Body of pancreas (tissue), 4 donors: ENCODE results near the gene KLK2. TPM values are rescaled to one million over a fixed set of nuclear protein-coding genes. Genes with fewer than 3 reads are reported as not detected.

Source experiments
- ATAC-seq: fragments of 150-250 bp; one replicate; pipeline ENCODE4 v1.9.1; 2016
- DNase-seq, 4 donors: peaks; one replicate each; pipeline ENCODE4 v3.0.0-alpha.2; 2019
- H3K27ac ChIP-seq, 4 donors: fragments of 200-600 bp; sonication (generic); 1 replicate in 3 of 4; 2 replicates in 1 of 4; pipeline versions ENCODE4 v1.5.1 to v1.6.1; 2016 to 2019; ENCODE audit warnings: mild to moderate bottlenecking in 1 of 4, mixed read lengths in 1 of 4, moderate library complexity in 1 of 4
- H3K27me3 ChIP-seq, 2 donors: fragments of 200-600 bp; sonication (generic); one replicate each; pipeline ENCODE4 v1.6.0; 2016; ENCODE audit warnings: mild to moderate bottlenecking in 1 of 2
- H3K36me3 ChIP-seq, 2 donors: fragments of 200-600 bp; sonication (generic); replicated peaks in 1 of 2; 2 replicates each; pipeline ENCODE4 v1.5.1; 2016; ENCODE audit warnings: low read depth in 2 of 2; ENCODE audit not compliant: insufficient read depth in 1 of 2
- H3K4me1 ChIP-seq: fragments of 200-600 bp; sonication (generic); one replicate; pipeline ENCODE4 v1.6.0; 2016
- H3K4me3 ChIP-seq, 2 donors: fragments of 200-600 bp; sonication (generic); 1 replicate in 1 of 2; 2 replicates in 1 of 2; pipeline ENCODE4 v1.5.1; 2016 to 2019
- H3K9me3 ChIP-seq, 3 donors: fragments of 200-600 bp; sonication (generic); 1 replicate in 2 of 3; 2 replicates in 1 of 3; pipeline ENCODE4 v1.5.1; 2016
- POLR2A ChIP-seq, 3 donors: fragments of 450-650 bp; IDR thresholded peaks; one replicate each; pipeline ENCODE4 v1.6.1; 2016; ENCODE audit warnings: antibody characterized with exemption in 3 of 3, mild to moderate bottlenecking in 2 of 3
- WGBS, 2 donors: methylation state at CpG; one replicate each; pipeline ENCODE4 v1.1.5; 2017; 5-methylcytosine and 5-hydroxymethylcytosine counted together
- intact Hi-C: fragments of 100-400 bp; cut with DNase I; formaldehyde crosslinking; loops from one replicate; pipeline ENCODE4 v1.15.1; 2023
- total RNA-seq, 2 donors: library from RNA; depleted of rRNA; stranded (reverse); fragments of >200 nt; gene quantifications; one replicate each; pipeline ENCODE4 v1.1.0, GENCODE V29; 2016
- TF ChIP-seq, protein P1 (sequence below), 7 experiments: fragments of 450-650 bp in 4 of 7; fragments of 200-600 bp in 3 of 7; sonication (generic) in 3 of 7; IDR thresholded peaks; one replicate each; pipeline ENCODE4 v1.5.1; 2016 to 2019; ENCODE audit warnings: antibody characterized with exemption in 7 of 7

The KLK2 gene
- total RNA-seq, 2 donors from 2014 or later: not detected

DNA sequence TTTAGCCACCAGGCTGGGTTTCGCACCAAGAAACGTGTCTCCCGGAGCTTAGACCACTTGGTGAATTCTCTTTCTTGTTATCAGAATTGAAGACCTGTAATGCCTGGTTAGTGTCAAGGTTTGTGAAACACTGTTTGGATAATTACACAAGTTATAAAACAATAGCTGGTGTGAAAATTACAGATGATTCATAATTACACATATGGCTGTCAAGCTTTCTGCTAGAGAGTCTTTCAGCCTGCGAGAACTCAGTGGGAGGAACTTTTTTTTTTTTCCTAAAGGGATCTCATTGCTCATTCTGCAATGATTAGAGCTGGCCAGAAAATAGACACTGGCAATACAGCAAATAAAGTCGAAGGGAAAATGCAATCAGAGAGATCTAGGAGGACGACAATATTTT is 51.3 kb downstream of the KLK2 start:
- WGBS, 2 donors: 43 to 54% methylated on average over 6 of the region's 6 CpGs
- intact Hi-C loops: no loop called here
- ATAC-seq (no peak), DNase-seq (no peak)
- Histone ChIP-seq H3K4me3 (no peak overlapping the region), H3K36me3 (no peaks in the 10 kb centered on the region), H3K9me3 (no peaks in the 10 kb centered on the region), H3K4me1 (no peaks in the 10 kb centered on the region), H3K27ac (no peak overlapping the region), H3K27me3 (peaks cover 0 to 12% of the 10 kb centered on the region in 2 donors)
- no peak for TF ChIP-seq POLR2A (IDR thresholded peaks at IDR 0.05)
- TF ChIP-seq, protein P1, sequence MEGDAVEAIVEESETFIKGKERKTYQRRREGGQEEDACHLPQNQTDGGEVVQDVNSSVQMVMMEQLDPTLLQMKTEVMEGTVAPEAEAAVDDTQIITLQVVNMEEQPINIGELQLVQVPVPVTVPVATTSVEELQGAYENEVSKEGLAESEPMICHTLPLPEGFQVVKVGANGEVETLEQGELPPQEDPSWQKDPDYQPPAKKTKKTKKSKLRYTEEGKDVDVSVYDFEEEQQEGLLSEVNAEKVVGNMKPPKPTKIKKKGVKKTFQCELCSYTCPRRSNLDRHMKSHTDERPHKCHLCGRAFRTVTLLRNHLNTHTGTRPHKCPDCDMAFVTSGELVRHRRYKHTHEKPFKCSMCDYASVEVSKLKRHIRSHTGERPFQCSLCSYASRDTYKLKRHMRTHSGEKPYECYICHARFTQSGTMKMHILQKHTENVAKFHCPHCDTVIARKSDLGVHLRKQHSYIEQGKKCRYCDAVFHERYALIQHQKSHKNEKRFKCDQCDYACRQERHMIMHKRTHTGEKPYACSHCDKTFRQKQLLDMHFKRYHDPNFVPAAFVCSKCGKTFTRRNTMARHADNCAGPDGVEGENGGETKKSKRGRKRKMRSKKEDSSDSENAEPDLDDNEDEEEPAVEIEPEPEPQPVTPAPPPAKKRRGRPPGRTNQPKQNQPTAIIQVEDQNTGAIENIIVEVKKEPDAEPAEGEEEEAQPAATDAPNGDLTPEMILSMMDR (IDR thresholded peaks at IDR 0.05): no peak

DNA sequence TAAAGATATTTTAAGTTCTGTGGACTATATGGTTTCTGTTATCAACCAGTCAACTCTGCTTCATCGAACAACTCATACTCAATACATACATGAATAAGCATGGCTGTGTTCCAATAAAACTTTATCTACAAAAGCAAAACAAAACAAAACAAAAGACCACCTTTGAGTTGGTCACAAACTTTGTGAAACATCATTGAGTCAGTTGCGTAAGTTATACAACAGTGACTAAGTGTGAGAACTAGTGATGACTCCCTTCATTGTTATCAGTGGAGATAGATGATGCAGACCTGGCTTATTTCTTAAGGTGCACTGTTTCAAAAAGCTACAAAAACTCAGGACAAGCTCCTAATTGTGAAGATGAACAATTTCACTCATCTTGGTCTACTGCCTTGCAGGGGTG is 52.5 kb downstream of the KLK2 start:
- WGBS, 2 donors: 83 to 85% methylated on average over 2 of the region's 2 CpGs
- DNase-seq (no peak), ATAC-seq (no peak)
- no peaks in the 10 kb centered on the region for H3K9me3 ChIP-seq
- intact Hi-C loops: no loop called here
- no peaks in the 10 kb centered on the region for H3K36me3 ChIP-seq
- H3K4me1 ChIP-seq: peaks cover 3% of the 10 kb centered on the region
- H3K4me3 ChIP-seq: no peak overlapping the region
- H3K27ac ChIP-seq: no peak overlapping the region
- peaks cover 0 to 14% of the 10 kb centered on the region in 2 donors for H3K27me3 ChIP-seq
- TF ChIP-seq, protein P1 (IDR thresholded peaks at IDR 0.05): no peak
- no peak for TF ChIP-seq POLR2A (IDR thresholded peaks at IDR 0.05)

DNA sequence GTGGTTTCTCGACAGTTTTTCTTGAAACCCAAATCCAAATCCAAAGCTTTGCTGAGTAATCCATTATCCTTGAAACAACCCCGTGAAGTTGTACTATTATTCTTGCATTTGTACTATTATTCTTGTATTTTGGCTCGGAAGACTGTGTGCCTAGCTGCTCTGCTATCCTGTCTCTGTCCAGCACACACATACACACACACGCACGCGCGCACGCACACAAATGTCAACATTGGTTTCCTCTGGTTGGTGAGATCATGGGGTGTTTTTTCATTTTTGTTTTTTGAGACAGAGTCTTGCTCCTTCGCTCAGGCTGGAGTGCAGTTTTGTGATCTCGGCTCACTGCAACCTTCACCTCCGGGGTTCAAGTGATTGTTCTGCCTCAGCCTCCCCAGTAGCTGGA is 52.9 kb downstream of the KLK2 start:
- 57 to 59% methylated on average over 11 of the region's 11 CpGs for WGBS, 2 donors
- Histone ChIP-seq H3K4me1 (peaks cover 3% of the 10 kb centered on the region), H3K9me3 (no peaks in the 10 kb centered on the region), H3K4me3 (no peak overlapping the region), H3K27me3 (peaks cover 0 to 13% of the 10 kb centered on the region in 2 donors), H3K36me3 (no peaks in the 10 kb centered on the region), H3K27ac (no peak overlapping the region)
- no peak for DNase-seq
- ATAC-seq: no peak
- intact Hi-C loops: no loop called here
- TF ChIP-seq, protein P1 (IDR thresholded peaks at IDR 0.05): no peak
- TF ChIP-seq POLR2A (IDR thresholded peaks at IDR 0.05): no peak

DNA sequence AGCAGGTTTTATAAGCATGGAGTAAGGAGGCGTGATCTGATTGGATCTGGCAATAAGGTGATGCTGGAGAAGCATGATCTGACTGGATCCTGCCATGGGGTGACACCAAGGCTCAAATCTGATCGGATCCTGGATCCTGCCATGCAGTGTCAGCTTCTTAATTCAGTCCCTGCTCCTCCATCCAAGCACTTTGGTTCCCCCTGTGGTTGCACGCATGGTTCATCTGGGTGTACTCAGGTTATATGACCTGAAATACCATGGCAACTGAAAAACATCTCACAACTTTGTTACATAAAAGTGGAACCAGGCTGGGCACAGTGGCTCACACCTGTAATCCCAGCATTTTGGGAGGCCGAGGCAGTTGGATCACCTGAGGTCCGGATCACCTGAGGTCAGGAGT is 55.6 kb downstream of the KLK2 start:
- 46 to 47% methylated on average over 5 of the region's 5 CpGs for WGBS, 2 donors
- H3K27ac ChIP-seq: no peak overlapping the region
- DNase-seq (no peak), ATAC-seq (no peak)
- peaks cover 3% of the 10 kb centered on the region for H3K4me1 ChIP-seq
- TF ChIP-seq POLR2A (IDR thresholded peaks at IDR 0.05): no peak
- TF ChIP-seq, protein P1 (IDR thresholded peaks at IDR 0.05): no peak
- no peaks in the 10 kb centered on the region for H3K36me3 ChIP-seq
- H3K4me3 ChIP-seq: no peak overlapping the region
- H3K9me3 ChIP-seq: no peaks in the 10 kb centered on the region
- intact Hi-C loops: no loop called here
- H3K27me3 ChIP-seq: peaks cover 0 to 8% of the 10 kb centered on the region in 2 donors

Other genes starting within 250 kb of the KLK2 start
- under 1 TPM; 0.33 to 0.52 TPM for gene SYT3, start 233.6 kb upstream of the KLK2 start, total RNA-seq
- not detected for gene C19orf81, start 224.0 kb upstream of the KLK2 start, total RNA-seq
- 1 to 10 TPM in 1 of 2 donors, under 1 TPM in 1; 0.26 to 2.3 TPM for gene SHANK1, start 153.6 kb upstream of the KLK2 start, total RNA-seq
- gene CLEC11A, start 150.1 kb upstream of the KLK2 start, total RNA-seq: 10 to 100 TPM in 1 of 2 donors, 1 to 10 TPM in 1; 5.2 to 24.1 TPM
- gene GPR32, start 103.0 kb upstream of the KLK2 start, total RNA-seq: not detected
- not detected for gene ACP4, start 83.0 kb upstream of the KLK2 start, total RNA-seq
- 100 to 1,000 TPM; 937 to 947 TPM for gene KLK1, start 49.7 kb upstream of the KLK2 start, total RNA-seq
- gene KLK15, start 39.9 kb upstream of the KLK2 start, total RNA-seq: not detected
- not detected for gene KLK3, start 18.5 kb upstream of the KLK2 start, total RNA-seq
- gene KLK4, start 38.0 kb downstream of the KLK2 start, total RNA-seq: not detected
- not detected for gene KLK5, start 79.6 kb downstream of the KLK2 start, total RNA-seq
- gene KLK6, start 96.2 kb downstream of the KLK2 start, total RNA-seq: not detected
- 1 to 10 TPM in 1 of 2 donors, not detected in 1; 4.2 TPM for gene KLK7, start 110.5 kb downstream of the KLK2 start, total RNA-seq
- gene KLK8, start 128.2 kb downstream of the KLK2 start, total RNA-seq: not detected
- gene KLK10, start 146.3 kb downstream of the KLK2 start, total RNA-seq: not detected
- 10 to 100 TPM; 18.4 to 44.8 TPM for gene KLK11, start 153.2 kb downstream of the KLK2 start, total RNA-seq
- not detected for gene KLK12, start 161.6 kb downstream of the KLK2 start, total RNA-seq
- gene KLK13, start 191.7 kb downstream of the KLK2 start, total RNA-seq: 10 to 100 TPM in 1 of 2 donors, under 1 TPM in 1; 0.52 to 31.6 TPM
- gene KLK14, start 209.4 kb downstream of the KLK2 start, total RNA-seq: not detected
- gene CTU1, start 235.0 kb downstream of the KLK2 start, total RNA-seq: 10 to 100 TPM in 1 of 2 donors, 1 to 10 TPM in 1; 6.0 to 32.3 TPM